Stimulated activated CD8-positive, alpha-beta memory T cell treated with anti-CD3 and anti-CD28 coated beads, Interleukin-15, amount 100 ng/mL, for 1 hour (primary cell): ENCODE measurements around the gene SIPA1.
"Not testable (repeated sequence)": the region's sequence is repeated elsewhere in the genome, so short reads cannot be mapped to it uniquely, and the experiment has no call there.

ENCODE experiments used
- DNase-seq: peaks from one replicate; pipeline ENCODE4 v3.0.0-alpha.2; 2020; ENCODE audit warnings: low read depth

The SIPA1 gene

DNA sequence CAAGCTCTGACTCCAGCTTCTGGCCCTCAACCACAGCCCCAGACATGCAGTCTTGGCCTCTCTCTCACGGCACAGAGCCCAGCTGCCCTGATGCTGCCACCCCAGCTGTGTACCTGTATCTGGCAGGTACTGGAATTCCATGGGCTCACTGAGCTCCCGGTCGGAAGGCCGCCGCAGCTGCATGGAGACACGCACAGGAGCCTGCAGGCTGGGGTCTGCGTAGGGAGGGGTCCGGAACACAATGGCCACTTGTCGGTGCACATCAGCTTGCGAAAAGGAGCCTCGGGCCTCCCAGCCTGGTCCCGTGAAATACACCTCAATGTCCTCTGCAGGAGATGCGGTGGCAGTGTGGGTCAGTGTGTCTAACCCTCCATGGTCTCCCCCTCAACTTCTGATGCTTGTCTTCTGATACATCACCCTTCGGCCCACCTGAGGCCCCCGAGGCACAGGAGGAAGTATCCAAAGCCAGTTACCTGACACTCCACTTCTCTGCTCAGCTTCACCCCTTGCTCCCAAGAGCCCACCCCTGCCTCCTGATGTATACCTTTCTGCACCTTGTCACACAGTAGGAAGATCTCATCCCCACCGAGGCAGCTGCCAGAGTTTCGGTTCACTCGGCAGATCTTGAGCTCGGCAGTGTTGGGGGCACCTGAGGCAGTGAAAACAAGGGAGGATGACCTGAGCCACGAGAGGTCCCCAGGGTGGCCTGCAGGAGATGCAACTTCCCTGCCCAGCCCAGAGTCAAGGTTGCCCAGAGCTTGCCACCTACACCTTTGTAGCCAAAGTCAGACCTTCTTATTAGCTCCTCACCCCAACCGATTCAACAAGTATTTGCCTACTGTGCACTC lies 20.5 kb downstream of the SIPA1 start:
- no peak for DNase-seq

DNA sequence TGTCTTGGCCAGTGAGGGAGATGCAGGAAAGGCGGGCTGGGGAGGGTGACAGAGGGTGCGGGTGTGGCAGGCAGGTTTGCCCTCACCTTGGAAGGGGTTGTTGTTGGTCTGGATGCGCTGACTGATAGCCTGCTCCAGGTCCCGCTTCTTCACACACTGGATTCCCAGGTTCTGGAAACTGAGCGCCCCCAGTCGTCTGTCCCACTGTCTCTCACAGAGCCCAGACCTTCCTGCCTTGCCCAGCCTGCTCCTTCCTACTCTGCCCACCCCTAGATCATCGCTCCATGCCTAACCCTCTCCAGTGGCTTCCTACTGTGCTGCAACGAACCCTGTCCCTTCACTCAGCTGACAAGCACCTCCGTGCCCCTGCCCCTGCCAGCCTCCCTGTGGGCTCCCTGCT lies 22.1 kb downstream of the SIPA1 start:
- no peak for DNase-seq

DNA sequence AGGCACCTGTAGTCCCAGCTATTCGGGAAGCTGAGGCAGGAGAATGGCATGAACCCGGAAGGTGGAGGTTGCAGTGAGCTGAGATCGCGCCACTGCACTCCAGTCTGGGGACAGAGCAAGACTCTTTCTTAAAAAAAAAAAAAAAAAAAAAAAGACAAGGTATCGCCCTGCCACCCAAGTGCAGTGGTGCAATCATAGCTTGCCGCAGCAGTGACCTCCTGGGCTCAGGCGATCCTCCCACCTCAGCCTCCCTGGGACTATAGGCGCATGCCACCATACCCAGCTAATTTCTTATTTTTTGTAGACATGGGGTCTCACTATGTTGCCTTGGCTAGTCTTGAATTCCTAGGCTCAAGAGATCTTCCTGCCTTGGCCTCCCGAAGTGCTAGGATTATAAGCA lies 23.0 kb downstream of the SIPA1 start:
- not testable (repeated sequence) for DNase-seq

DNA sequence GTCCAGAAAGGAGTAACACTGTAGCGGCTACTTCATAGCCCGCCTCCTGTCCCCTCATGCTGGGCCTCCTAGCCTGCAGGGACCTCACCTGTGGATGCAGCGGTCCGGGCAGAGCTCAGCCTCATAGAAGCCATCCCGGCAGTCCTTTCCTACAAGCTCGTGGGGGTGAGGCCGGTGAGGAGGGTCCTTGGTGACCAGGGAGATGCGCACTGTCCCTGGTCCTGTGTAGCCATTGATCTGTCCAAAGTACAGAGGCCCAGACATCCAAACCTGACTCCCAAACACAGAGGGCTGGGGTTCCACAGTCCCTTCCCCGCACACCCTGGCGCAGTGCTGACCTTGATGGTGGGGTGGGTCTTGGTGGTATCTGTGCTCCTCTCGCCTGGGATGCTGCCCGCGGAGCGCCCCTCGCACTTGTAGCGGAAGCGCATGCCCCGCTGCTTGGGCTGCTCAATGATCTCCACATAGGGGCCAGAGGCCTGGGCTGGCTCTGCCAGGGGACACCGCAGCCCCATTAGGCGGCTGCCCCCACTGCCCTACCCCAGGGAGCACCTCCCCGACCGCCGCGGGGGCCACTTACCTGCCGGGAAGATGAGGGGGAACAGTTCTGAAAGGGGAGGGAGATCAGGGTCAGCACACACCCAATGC lies 23.8 kb downstream of the SIPA1 start:
- no peak for DNase-seq

DNA sequence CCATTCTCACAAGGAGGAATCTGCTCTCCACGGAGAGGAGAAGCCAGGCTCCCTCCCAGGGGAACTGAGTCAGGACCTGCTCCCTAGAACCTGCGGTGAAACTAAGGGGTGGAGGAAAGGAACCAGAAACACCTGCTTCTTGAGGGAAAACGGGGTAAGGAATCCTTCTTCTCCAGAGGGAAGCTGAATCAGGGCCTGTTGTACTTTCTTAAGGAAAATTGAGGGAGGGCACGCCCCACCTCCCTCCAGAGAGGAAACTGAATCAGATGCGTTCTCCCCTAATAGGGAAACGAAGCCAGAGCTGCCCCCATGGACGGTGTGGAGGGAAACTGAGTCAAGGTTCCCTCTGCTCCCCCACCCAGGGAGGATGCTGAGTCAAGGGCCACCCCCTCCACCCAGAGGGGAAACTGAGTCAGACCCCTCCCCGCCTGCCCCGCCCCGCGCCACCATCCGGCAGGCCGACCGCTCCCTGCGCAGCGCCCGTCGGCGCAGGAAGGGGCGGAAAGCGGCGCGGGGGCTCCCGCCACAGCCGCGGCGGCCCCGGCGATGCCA lies 24.4 kb downstream of the SIPA1 start:
- no peak for DNase-seq

DNA sequence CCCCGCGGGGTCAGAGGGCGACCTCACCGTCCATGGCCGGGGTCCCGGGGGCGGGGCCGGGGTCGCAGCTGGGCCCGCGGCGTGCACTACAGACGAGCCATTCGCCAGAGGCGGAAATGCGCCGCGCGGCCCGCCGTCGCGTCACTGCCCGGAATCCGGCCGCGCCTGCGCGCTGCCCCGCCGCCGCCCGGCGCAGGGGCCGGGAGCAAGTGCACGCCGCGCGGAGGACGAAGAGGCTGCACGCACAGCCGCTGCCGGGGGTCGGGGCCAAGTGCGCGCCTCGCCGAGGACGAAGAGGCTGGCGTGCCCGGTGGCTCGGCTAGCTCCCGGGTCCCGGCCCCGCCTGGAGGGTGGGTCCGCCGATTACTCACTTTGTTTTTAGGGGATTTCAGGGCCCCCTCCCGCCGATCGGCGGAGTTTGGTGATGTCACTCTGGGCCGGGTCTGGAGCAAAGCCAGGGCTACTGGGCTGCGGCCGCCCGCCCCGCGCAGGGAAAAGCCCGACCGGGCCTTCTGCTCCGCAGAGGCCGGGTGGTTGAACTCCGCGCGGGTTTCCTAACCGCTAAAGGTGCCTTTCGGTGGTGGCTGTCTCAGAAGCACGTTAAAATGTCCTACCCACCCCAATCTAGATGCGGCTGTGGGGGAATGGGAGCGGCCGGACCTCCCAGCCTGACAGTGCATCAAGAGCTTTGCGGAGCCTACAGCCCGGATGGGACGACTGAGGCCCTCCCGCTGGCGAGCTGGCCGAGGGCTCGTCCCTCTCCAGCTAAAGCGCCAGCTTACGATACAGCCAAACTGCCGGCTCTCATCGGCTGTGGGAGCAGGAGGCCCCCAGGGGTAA lies 25.1 kb downstream of the SIPA1 start, which contains the start of gene RELA:
Gene RELA, minus strand, starts transcription at position 118 of the 840 bp plus-strand sequence. Its CDS starts 84 bp downstream, at position 34.
- peak; percentile 69 for DNase-seq

DNA sequence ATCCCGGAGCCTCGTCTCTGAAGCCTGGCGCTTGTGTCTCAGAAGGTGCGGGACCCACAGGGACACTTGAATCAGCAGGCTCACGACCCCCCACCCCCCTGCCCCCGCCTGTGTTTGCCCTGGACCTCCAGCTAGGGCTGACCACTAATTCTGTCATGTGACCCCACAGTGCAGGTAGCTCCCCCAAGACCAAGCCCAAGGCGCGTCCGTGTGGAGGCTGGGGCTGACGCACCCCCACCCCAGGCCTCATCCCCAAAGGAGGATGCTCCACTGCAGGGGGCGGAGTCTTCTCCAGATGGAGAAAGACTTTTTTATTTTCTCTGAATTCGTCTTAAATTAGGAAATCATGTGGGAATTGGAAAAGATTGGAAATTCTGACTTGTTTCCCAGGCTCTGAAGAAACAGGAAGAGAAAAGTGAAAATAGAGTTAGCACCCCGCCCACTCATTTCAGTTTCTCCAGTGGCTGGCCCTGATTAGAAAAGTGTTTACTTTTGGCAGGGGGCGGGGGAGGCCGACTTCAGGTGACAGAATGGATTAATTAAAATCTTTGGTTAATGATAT lies 25.8 kb downstream of the SIPA1 start:
- DNase-seq: no peak

DNA sequence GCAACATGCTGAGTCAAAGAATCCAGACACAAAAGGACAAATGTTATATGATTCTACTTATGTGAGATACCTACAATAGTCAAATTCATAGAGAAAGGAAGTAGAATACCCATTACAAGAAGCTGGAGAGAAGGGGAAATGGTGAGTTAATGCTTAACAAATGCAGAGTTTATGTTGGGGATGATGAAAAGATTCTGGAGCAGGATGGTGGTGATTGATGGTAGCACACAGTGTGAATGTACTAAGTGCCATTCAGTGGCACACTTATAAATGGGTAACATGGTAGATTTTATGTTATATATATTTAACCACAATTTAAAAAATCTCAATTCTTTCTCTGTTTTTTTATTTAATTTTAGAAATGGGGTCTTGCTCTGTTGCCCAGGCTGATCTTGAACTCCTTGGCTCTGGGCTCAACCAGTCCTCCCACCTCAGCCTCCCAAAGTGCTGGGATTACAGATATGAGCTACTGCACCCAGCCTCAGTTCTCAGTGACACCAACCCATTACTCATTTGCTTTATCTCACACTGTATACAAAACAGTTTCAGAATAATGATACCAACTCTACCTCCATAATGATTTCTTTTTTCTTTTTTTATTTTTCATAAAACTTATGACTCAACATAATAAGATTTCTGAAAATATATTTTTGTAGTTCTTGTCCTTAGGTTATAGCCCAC lies 34.4 kb downstream of the SIPA1 start:
- DNase-seq: no peak

DNA sequence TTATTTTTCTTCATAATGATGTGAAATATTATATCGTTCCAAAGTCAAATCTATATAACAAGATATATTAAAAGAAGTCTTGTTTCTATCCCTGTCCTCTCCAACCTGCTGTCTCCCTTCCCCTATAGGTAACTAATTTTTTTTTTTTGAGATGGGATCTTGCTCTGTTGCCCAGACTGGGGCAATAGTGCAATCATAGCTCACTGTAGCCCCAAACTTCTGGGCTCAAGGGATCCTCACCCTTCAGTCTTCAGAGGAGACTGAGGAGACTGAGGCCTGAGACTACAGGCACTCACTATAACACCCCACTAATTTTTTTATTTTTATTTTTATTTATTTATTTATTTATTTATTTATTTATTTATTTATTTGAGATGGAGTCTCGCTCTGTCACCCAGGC lies 35.1 kb downstream of the SIPA1 start:
- no peak for DNase-seq

DNA sequence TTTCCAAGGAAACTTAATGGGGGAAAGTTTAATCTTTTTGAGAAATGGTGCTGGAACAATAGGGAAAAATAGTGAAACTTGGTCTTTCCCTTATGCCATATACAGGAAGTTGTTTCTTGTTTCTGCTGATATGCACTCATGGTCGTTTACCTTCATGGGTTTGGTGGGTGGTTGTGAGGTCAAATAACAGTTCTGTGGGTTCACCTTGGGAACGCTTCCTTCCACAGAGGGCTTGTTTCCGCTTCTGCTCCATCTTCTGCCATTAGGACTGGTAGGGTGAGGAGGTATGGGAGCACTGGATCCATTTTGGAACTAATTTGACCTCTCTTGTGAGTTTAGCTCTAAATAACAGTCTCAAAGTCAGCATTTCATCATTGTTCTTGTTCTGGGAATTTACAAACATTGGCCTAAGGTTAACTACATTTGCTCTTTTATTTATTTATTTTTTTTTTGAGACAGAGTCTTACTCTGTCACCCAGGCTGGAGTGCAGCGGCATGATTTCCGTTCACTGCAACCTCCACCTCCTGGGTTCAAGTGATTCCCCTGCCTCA lies 42.4 kb downstream of the SIPA1 start:
- no peak for DNase-seq

DNA sequence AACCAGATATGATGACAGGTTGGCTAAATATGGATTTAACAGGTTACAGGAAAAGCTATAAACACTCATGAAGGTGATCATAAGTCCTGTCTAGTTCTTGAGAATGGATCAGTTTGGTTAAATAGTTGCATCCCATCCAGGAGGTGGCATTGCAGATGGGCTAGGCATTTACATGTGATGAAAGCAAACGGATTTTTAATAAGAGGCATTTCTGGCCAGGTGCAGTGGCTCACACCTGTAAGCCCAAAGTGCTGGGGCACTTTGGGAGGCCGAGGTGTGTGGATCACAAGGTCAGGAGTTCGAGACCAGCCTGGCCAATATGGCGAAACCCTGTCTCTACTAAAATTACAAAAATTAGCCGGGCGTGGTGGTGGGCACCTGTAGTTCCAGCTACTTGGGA lies 45.6 kb downstream of the SIPA1 start:
- not testable (repeated sequence) for DNase-seq

DNA sequence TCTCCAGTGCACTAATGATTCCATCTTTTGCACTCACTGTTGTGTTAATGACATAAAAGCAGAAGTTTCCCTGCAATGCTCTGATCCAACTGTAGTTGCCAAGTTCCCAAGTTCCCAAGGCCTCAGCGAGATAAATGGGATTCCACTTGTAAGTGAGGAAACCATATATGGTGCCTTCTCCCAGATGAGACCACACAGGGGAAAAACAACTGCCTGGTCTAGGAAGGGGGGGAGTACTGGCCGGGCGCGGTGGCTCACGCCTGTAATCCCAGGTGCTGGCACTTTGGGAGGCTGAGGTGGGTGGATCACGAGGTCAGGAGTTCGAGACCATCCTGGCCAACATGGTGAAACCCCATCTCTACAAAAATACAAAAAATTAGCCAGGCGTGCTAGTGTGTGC lies 48.1 kb downstream of the SIPA1 start:
- no peak for DNase-seq

DNA sequence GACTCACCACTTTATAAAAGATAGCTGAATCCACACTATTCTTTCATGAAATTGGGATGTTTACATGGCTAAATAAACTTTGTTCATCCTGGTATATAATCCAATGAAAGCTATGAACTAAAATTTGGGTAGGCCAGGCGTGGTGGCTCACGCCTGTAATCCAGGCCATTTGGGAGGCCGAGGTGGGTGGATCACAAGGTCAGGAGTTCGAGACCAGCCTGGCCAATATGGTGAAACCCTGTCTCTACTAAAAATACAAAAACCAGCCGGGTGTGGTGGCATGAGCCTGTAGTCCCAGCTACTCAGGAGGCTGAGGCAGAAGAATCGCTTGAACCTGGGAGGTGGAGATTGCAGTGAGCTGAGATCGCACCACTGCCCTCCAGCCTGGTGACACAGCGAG lies 53.9 kb downstream of the SIPA1 start:
- DNase-seq: not testable (repeated sequence)

DNA sequence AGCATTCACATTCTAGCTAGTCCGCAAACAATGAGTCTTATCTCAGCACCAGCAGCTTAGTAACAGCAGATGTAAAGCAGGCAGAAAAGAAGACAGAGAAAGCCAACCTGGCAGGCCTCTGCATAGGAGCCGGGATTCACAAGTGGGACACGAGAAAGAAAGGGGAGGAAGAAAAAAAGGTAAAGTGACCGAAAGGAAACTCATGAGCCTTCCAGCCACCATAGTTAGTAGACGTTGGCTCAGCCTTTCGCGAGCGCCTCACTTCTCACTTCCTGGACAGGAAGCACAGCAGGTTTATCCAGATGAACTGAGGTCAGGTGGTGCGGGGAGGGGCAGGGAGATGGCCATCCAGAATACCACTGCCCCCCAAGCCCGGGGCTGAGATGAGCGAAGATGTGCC lies 54.5 kb downstream of the SIPA1 start:
- DNase-seq: no peak

DNA sequence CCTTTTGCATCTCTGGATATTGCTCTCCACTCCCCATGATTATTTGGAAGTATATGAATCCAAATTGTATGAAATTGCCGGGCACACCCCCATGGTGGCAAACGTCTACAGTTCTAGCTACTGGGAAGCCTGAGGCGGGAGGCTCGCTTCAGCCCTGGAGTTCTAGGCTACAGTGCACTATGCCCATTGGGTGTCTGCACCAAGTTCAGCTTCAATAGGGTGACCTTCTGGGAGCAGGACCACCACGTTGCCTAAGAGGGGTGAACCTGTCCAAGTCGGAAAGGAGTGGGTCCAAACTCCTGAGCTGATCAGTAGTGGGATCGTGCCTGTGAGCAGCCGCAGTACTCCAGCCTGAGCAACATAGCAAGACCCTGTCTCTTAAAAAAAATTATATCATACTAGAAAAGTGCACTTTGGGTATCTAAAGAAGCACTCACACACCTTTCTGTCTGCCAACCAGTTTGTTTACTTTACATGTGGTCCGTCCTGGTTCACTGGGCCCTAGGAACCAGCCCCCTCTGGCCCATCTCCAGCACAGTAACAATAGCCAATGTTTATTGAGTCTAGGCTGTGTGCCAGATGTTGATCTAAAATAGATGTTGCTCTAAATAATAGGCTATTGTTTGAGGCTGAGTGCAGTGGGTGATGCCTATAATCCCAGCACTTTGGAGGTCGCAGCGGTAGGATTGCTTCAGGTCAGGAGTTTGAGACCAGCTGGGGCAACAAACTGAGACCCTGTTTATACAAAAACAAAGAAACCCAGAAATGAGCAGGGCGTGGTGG lies 57.7 kb downstream of the SIPA1 start:
- no peak for DNase-seq

DNA sequence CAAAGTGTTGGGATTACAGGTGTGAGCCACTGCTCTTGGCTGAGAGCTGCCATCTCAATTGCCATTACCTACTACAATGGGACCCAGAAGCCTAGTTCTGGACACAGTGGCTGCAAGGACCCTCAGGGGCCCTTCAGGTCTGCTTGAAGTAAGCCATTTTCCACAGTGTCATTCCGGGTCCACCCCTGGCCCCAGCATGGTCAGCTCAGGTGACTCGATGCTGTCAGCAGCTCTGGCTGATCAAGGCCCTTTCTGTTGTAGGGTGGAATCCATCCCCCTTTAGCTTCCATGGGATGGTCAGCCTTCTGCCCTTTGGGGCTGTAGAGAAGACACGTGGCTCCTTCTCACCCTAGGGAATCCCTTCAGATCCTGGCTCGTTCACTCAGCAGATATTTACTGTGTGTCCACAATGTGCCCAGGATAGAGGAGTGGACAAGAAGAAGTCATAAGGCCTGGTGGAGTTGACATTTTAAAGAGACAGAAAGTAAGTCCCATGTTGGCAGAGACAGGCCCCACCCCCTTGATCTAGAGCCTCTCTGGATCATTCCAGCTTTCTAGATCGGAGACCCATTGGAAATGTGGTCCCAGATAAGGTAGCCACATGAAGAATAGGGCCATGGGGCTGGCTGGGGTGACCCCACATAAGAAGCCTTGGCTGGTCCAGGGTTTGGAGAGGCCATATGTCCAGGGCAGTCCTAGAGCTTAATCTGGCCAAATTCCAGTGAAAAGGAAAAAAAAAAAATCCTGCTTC lies 59.1 kb downstream of the SIPA1 start:
- no peak for DNase-seq

DNA sequence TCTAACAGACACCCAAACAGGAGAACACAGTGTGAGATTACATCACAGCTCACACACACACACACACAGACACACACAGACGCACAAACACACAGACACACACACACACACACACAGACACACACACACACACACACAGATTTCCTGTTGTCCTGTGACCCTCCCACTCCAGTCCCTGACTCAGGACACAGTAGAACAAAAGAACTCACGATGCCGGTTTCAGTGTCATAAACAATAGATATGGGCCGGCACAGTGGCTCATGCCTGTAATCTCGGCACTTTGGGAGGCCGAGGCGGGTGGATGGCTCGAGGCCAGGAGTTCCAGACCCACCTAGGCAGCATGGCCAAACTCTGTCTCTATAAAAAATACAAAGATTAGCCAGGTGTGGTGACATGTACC lies 60.3 kb downstream of the SIPA1 start:
- no peak for DNase-seq

DNA sequence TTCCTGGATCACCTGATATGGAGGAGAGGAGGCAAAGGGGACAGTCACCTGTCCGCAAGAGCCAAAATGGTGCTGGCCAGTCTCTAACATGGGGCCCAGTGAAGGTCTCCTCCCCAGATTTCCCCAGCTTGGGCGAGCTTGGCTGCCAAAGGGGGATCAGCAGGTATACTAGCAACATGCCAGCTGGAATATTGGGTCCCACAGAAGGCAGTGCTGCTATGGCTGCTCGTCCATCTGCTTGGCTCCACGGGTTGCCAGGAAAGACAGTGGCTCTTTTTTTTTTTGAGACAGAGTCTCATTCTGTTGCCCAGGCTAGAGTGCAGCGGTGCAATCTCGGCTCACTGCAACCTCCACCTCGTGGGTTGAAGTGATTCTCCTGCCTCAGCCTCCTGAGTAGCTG lies 61.4 kb downstream of the SIPA1 start:
- no peak for DNase-seq

DNA sequence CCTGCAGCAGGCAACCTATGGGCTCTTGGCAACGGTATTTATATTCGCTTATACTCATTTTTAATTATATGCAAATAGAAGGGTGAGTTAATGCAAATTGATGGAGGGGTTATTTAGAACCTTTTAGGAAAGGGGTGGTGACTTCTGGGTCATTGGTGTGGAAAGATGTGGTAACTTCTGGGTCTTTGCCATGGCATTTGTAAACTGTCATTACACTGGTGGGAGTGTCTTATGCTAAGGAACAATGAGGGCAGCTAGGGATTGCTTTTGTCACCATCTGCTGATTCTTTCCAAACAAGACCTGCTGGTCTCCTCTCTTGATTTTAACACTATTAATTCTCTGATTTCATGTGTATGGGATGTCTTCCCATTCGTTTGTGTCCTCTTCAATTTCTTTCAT lies 62.5 kb downstream of the SIPA1 start:
- no peak for DNase-seq
